GM21390 (cell line): ENCODE results near the gene C19orf73.
"Not testable (repeated sequence)": the region's sequence is repeated elsewhere in the genome, so short reads cannot be mapped to it uniquely, and the experiment has no call there.

Experiments used
- ATAC-seq: cut with Tn5 transposase; IDR thresholded peaks from one replicate; pipeline ENCODE4 v1.9.1; 2021; ENCODE audit not compliant: unreplicated experiment

Gene C19orf73

GRCh38 chr19:49148784-49149651 is 30.1 kb upstream of the C19orf73 start:
- no peak for ATAC-seq

DNA sequence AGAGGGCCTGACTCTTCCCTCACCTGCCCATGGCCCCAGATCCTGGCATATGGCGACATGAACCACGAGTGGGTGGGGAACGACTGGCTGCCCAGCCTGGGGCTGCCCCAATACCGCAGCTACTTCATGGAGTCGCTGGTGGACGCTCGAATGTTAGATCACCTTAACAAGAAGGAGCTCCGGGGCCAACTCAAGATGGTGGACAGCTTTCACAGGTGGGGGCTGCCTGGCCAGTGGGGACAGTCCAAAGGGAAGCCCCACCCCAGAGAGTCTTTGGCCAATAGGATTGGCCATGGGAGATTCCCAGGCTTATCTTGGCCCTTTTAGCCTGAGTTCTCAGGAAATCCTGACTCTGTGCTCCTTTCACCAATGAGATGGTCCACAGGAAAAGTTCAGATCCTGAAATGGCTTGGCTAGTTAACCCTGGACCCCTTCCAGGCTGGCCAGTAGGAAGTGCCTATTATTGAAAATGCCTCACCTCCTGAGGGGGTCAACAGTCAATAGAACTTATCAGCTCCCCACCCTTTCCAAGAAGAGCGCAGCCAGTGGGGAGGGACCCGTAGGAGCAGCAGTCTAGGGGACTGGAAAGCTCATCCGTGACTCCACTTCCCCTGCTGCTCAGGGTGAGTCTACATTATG is 29.2 kb upstream of the C19orf73 start:
- ATAC-seq: no peak

DNA sequence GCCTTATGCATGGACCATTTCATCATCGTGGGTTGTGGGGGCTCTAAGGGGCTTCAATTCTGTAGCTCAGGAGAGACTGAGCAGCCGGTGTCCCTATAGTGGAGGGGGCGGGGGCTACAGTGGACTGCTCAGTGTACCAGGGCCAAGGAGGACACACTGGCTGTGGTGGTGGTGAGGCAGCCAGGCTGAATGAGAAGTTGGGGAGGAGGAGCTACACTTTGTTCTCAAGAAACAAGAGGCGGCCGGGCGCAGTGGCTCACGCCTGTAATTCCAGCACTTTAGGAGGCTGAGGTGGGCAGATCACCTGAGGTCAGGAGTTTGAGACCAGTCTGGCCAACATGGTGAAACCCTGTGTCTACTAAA is 27.4 kb upstream of the C19orf73 start:
- not testable (repeated sequence) for ATAC-seq

DNA sequence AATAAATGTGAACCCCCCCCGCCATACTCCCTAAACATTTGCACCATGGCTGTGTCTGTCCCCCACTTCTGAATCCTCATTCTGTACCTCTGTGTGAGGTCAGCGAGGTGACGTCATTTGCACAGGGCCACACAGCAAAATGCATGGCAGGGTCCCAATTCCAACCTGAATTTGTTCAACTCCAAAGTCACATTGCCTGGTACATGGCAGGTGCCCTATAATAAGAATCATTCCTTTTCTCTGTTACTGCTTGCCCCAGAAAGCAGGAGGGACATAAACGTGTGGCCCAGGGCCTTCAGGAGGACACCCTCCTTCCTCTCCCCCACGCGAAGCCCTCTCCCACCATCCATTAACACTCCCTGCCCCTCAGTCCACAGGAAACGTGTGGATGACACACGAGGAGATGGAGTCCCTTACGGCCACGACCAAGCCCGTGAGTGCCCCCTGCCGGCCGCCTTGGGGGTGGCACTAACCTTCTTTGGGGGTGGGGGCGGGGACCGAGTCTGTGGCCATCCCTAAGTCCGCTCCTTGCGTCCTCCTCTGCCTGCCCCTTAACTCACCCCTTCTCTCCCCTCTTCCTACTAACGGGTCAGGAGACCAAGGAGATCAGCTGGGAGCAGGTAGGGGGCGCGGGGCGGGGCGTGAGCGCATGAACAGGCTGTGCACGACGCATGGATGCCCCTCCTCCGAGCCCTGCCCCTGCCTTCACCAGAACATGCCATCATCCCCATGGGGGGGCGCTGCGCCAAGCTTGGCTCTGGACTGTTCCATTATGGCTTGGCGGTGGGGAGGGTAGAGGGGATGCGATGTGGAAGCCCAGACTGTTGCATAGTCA is 26.8 kb upstream of the C19orf73 start:
- no peak for ATAC-seq

GRCh38 chr19:49142866-49143335 is 24.0 kb upstream of the C19orf73 start:
- no peak for ATAC-seq

- ATAC-seq: no peak
These were observed 22.4 kb upstream of the C19orf73 start for GRCh38 chr19:49141352-49141751.

DNA sequence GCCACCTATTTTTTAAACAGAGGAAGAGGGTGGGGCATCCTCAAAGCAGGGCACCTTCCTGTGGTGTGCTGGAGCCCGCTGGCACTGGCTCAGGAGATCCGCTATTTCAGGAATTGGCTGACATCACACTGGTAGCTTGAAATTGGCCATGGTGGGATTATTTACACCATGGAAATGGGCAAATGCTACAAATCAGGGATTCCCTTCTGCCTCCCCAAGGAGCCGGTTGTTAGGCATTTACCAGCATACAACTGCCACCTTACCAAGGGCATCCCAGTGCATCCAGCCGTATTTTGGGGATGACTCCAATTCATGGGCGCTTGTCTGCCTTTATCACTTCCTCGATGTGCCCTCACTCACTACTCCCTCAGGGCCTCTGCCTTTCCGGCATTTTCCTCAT is 22.0 kb upstream of the C19orf73 start:
- ATAC-seq: no peak

GRCh38 chr19:49136771-49137171 is 17.8 kb upstream of the C19orf73 start:
- no peak for ATAC-seq

DNA sequence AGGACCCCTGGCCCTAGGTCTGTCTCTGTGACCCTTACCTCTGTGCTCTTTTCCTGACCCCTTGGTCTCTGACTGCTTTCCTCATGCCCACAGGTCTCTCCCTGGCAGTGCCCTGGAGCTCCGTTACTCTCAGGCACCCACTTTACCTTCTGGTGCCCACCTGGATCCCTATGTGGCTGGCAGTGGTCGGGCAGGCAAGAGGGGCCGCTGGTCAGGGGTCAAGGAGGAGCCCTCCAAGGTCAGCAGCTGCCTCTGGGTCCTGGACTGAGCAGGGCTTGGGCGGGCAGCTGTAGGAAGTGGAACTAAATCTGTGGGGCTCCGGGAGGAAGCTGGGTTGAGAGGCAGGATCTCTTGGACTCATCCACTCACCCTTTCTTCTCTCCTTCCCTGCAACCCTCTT is 16.7 kb upstream of the C19orf73 start:
- no peak for ATAC-seq

DNA sequence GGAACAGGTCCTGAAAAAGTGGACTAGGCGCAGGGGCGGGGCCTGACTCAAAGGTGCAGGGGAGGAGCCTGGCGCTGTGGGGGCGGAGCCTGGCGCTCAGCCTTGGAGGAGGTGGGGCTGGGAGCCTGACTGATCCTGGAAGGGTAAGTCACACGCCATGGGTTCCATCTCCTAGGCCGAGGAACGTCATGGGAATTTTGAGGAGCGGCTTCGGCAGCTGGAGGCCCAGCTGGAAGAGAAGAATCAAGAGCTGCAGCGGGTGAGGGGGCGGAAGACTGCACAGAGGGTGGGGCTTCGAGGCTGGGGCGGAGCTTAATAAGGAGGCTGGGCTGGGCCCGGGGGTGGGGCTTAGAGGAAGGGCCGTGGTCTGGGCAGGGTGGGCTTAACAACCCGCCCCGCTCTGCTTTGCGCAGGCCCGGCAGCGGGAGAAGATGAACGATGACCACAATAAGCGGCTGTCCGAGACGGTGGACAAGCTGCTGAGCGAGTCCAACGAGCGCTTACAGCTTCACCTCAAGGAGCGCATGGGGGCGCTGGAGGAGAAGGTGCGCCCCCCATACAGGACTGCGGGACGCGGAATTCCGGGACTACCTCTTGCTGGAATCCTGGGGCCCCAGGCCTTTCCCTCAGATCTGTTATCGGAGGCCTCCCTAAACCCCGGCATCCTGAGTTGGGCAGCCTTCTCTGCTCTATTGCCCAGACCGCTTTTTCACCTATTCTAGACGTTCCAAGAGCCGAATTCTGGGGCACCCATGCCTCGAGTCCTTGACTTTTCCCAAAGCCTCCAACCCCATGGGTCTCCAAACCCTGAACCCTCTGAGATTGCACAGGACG is 14.9 kb upstream of the C19orf73 start:
- ATAC-seq: no peak

DNA sequence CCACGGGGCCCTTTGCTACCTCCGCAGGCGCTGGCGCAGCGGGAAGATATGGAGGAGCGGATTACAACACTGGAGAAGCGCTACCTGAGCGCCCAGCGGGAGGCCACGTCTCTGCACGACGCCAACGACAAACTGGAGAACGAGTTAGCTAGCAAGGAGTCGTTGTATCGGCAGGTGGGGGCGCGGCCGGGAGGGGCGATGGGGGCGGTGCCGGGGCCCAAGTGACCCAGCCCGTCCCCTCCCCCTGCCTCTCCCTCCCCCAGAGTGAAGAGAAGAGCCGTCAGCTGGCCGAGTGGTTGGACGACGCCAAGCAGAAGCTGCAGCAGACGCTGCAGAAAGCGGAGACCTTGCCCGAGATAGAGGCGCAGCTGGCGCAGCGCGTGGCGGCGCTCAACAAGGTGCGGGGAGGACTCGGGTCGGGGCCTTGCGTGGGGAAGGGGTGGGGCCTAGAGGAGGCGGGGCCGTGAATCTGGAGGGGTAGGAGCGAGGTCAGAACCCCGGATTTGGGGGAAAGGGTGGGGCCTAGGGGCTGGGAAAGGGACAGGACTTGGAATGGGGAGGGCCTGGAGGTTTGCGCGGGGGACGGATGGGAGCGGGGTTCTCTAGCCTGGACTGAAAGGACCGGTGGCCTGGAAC is 14.1 kb upstream of the C19orf73 start:
- ATAC-seq: no peak

DNA sequence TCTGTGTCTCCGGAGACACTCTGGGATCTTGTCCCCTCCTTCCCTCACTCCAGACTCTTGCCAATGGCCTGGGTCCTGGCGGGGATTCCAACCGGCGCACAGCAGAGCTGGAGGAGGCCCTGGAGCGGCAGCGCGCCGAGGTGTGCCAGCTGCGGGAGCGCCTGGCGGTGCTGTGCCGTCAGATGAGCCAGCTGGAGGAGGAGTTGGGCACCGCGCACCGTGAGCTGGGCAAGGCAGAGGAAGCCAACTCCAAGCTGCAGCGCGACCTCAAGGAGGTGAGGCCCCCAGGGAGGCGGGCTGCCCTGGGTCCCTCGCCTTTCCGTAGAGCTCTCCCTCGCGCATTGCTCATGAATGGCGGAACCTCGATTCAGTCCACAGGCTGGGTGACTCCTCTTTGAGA is 11.4 kb upstream of the C19orf73 start:
- ATAC-seq: no peak

GRCh38 chr19:49129238-49129583 is 10.3 kb upstream of the C19orf73 start:
- no peak for ATAC-seq

GRCh38 chr19:49128545-49129237 is 9.7 kb upstream of the C19orf73 start:
- ATAC-seq: no peak

DNA sequence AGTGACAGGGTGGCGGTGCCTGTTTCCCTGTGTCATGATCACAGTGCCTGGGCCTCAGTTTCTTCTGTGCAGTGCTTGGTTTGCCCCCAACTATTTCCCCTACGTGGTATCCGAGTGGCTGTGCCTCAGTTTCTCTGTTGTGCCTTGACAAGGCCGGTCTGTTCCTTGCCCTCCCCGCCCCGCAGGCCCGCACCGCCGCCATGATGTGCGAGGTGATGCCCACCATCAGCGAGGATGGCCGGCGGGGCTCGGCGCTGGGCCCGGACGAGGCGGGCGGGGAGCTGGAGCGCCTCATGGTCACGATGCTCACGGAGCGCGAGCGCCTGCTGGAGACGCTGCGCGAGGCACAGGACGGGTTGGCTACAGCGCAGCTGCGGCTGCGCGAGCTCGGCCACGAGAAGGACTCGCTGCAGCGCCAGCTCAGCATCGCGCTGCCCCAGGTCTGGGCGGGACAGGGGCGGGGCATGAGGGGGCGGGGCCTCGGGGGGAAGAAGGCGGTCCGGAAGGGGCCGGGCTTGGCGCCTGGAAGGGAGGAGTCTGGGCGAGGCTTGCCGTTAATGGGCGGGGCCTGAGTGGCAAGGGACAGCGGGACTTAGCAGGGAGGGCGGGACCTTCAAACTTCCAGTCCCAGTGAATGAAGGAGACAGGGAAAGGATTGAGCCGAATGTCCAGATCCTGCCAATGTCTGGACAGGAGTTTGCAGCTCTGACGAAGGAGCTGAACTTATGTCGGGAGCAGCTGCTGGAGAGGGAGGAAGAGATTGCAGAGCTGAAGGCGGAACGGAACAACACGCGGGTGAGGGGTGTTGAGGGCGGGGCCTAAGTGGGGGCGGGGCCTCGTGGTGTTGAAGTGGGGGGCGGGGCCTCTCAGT is 9.0 kb upstream of the C19orf73 start:
- ATAC-seq: peak; percentile 83

GRCh38 chr19:49127225-49127624 is 8.3 kb upstream of the C19orf73 start:
- not testable (repeated sequence) for ATAC-seq

- ATAC-seq: no peak
These were observed 7.6 kb upstream of the C19orf73 start for GRCh38 chr19:49126575-49126974.

DNA sequence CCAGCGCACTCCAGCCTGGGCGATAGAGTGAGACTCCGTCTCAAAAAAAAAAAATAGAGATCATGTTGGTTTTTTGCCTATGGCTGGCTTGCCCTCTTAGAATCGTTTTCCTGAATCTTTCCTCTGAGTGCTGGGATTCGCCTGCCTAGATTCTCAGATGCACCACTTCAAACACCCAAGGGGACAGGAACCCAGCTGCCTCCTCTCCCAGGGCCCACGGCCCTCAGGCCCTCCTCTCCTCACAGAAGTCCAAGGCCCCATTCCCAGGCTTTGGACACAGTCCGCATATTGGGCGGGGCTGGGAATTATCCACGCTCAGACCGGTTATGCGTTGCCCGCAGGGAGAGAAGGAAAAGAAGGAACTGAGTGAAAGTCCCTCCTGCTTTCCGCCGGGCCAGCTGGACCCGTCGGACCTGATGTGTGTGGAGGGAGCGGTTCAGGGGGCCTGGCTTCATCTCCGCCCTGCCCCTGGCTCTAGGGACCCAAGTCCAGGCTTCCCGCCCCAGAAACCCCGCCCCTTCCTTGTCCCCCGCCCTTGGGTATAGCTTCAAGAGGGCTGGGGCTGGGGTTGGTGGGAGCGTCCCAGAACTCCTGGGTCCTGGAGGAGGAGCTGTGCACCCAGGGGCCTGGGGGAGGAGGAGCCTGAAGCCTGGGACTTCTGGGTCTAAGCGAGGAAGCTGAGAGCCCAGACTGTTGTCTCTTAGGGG is 6.2 kb upstream of the C19orf73 start:
- ATAC-seq: no peak
